Smooth muscle cell (in vitro differentiated cells): ENCODE data around the gene HSD11B1. TPM values are rescaled to one million over a fixed set of nuclear protein-coding genes. Genes with fewer than 3 reads are reported as not detected.

Experiments
- DNase-seq: peaks from one replicate; lab custom pipeline; 2025; ENCODE audit not compliant: unreplicated experiment; lab: John Stamatoyannopoulos, UW
- H2AFZ ChIP-seq: fragments of 200-600 bp; sonication (generic); 2 replicates; pipeline ENCODE4 v1.6.0; 2016; ENCODE audit warnings: antibody characterized with exemption, low read depth, mild to moderate bottlenecking
- H3F3A ChIP-seq: fragments of 200-600 bp; sonication (generic); 2 replicates; pipeline ENCODE4 v1.6.0; 2017; ENCODE audit warnings: antibody characterized with exemption, low read depth
- H3K27ac ChIP-seq: fragments of 200-600 bp; sonication (generic); 2 replicates; pipeline ENCODE4 v1.5.1; 2016; ENCODE audit warnings: low read depth, mild to moderate bottlenecking
- H3K27me3 ChIP-seq: fragments of 200-600 bp; sonication (generic); 2 replicates; pipeline ENCODE4 v1.6.1; 2016; ENCODE audit warnings: low read depth, mild to moderate bottlenecking
- H3K36me3 ChIP-seq: fragments of 200-600 bp; sonication (generic); 2 replicates; pipeline ENCODE4 v1.5.1; 2016; ENCODE audit warnings: low read depth
- H3K4me1 ChIP-seq: fragments of 200-600 bp; sonication (generic); 2 replicates; pipeline ENCODE4 v1.5.1; 2016; ENCODE audit warnings: low read depth
- H3K4me2 ChIP-seq: fragments of 200-600 bp; sonication (generic); 2 replicates; pipeline ENCODE4 v1.6.0; 2016; ENCODE audit warnings: mild to moderate bottlenecking
- H3K4me3 ChIP-seq: fragments of 200-600 bp; sonication (generic); 2 replicates; pipeline ENCODE4 v1.5.1; 2016; ENCODE audit warnings: mild to moderate bottlenecking
- H3K79me2 ChIP-seq: fragments of 200-600 bp; sonication (generic); 2 replicates; pipeline ENCODE4 v1.6.0; 2016; ENCODE audit warnings: low read depth, mild to moderate bottlenecking
- H3K9ac ChIP-seq: fragments of 200-600 bp; sonication (generic); 2 replicates; pipeline ENCODE4 v1.6.0; 2016; ENCODE audit warnings: low read depth
- H3K9me3 ChIP-seq: fragments of 200-600 bp; sonication (generic); replicated peaks from 2 replicates; pipeline ENCODE4 v1.5.1; 2016; ENCODE audit warnings: low read depth
- H4K20me1 ChIP-seq: fragments of 200-600 bp; sonication (generic); 2 replicates; pipeline ENCODE4 v1.6.0; 2016; ENCODE audit warnings: low read depth
- CTCF ChIP-seq: fragments of 200-600 bp; sonication (generic); IDR thresholded peaks from 2 replicates; pipeline ENCODE4 v1.5.1; 2017; ENCODE audit warnings: borderline replicate concordance, mild to moderate bottlenecking, antibody characterized with exemption; ENCODE audit not compliant: insufficient read depth, poor library complexity, severe bottlenecking
- WGBS: methylation state at CpG from one replicate; pipeline ENCODE4 v1.1.7; 2016; ENCODE audit warnings: low lambda C conversion rate; 5-methylcytosine and 5-hydroxymethylcytosine counted together
- polyA plus RNA-seq: library from polyadenylated mRNA; unstranded; fragments of >200 nt; fragmentation: Nextera tagmentation; extraction: Ambion mirVana; gene quantifications from 2 replicates; pipeline ENCODE4 v1.2.1, GENCODE V29; 2016
- total RNA-seq: library from RNA; depleted of rRNA; stranded (reverse); fragments of >200 nt; gene quantifications from 2 replicates; pipeline ENCODE4 v1.2.3, GENCODE V29; 2014

The HSD11B1 gene
- total and polyA plus RNA-seq, 2 experiments from 2014 or later, result not detected

GRCh38 chr1:209746451-209747165 lies 42.0 kb downstream of the HSD11B1 start:
- Histone ChIP-seq H3K27ac (no peak overlapping the region), H3K27me3 (no peaks in the 10 kb centered on the region), H3K4me1 (no peaks in the 10 kb centered on the region), H3K9me3 (no peaks in the 10 kb centered on the region), H3K4me2 (no peak overlapping the region), H3K36me3 (no peaks in the 10 kb centered on the region), H3F3A (peaks cover 4% of the 10 kb centered on the region), H2AFZ (no peak overlapping the region), H3K4me3 (no peak overlapping the region), H3K9ac (no peak overlapping the region), H3K79me2 (no peaks in the 10 kb centered on the region), H4K20me1 (no peaks in the 10 kb centered on the region)
- WGBS, result 68% methylated on average over 4 of the region's 4 CpGs
- TF ChIP-seq CTCF, result no peak
- no peak for DNase-seq

- Histone ChIP-seq H3K4me2 (peak overlapping the region; percentile 72), H3K9me3 (no peaks in the 10 kb centered on the region), H3K9ac (no peak overlapping the region), H3K36me3 (no peaks in the 10 kb centered on the region), H3F3A (peaks cover 4% of the 10 kb centered on the region), H3K27me3 (no peaks in the 10 kb centered on the region), H4K20me1 (no peaks in the 10 kb centered on the region), H3K27ac (no peak overlapping the region), H2AFZ (peak overlapping the region; percentile 8), H3K4me3 (peak overlapping the region; percentile 37), H3K79me2 (no peaks in the 10 kb centered on the region), H3K4me1 (no peaks in the 10 kb centered on the region)
- TF ChIP-seq CTCF, result peak; percentile 91
- 5% methylated on average over 37 of the region's 37 CpGs for WGBS
- DNase-seq, result peak; percentile 47
Measured at GRCh38 chr1:209747580-209748262, 43.1 kb downstream of the HSD11B1 start.

- H3K79me2 ChIP-seq, result no peaks in the 10 kb centered on the region
Measured at GRCh38 chr1:209748620-209749019, 44.0 kb downstream of the HSD11B1 start.

More at GRCh38 chr1:209748620-209749019, 44.0 kb downstream of the HSD11B1 start:
- no peak for DNase-seq
- 50% methylated on average over 4 of the region's 4 CpGs for WGBS
- Histone ChIP-seq H3K4me2 (no peak overlapping the region), H3K4me1 (no peaks in the 10 kb centered on the region), H3K27me3 (no peaks in the 10 kb centered on the region), H3K27ac (no peak overlapping the region), H4K20me1 (no peaks in the 10 kb centered on the region), H3K9me3 (no peaks in the 10 kb centered on the region), H3K36me3 (no peaks in the 10 kb centered on the region), H2AFZ (no peak overlapping the region), H3K4me3 (no peak overlapping the region), H3K9ac (no peak overlapping the region), H3F3A (peaks cover 4% of the 10 kb centered on the region)
- TF ChIP-seq CTCF, result no peak
